Esophagus squamous epithelium (tissue), 5 donors: ENCODE measurements around the gene PRKCE. TPM values are rescaled to one million over a fixed set of nuclear protein-coding genes. Genes with fewer than 3 reads are reported as not detected.

ENCODE experiments used
- DNase-seq: peaks from one replicate; lab custom pipeline; 2025; lab: John Stamatoyannopoulos, UW
- H3K27ac ChIP-seq, 4 donors: fragments of 200-600 bp; sonication (generic); one replicate each; pipeline ENCODE4 v1.5.1; 2016 to 2019; ENCODE audit warnings: mild to moderate bottlenecking in 1 of 4
- H3K27me3 ChIP-seq, 4 donors: fragments of 200-600 bp; sonication (generic); 1 replicate in 3 of 4; 2 replicates in 1 of 4; pipeline versions ENCODE4 v1.5.1 to v1.6.0; 2017 to 2021; ENCODE audit warnings: antibody characterized with exemption in 1 of 4
- H3K36me3 ChIP-seq, 3 donors: fragments of 200-600 bp; sonication (generic); one replicate each; pipeline ENCODE4 v1.5.1; 2016 to 2019
- H3K4me1 ChIP-seq, 3 donors: fragments of 200-600 bp; sonication (generic); one replicate each; pipeline ENCODE4 v1.5.1; 2017 to 2019
- H3K4me3 ChIP-seq, 4 donors: fragments of 200-600 bp; sonication (generic); 1 replicate in 3 of 4; 2 replicates in 1 of 4; pipeline ENCODE4 v1.5.1; 2016 to 2019; ENCODE audit warnings: mild to moderate bottlenecking in 2 of 4, moderate library complexity in 1 of 4
- H3K9me3 ChIP-seq, 3 donors: fragments of 200-600 bp; sonication (generic); one replicate each; pipeline ENCODE4 v1.5.1; 2016 to 2019
- POLR2A ChIP-seq, 4 donors: fragments of 450-650 bp; IDR thresholded peaks; one replicate each; pipeline ENCODE4 v1.6.1; 2017; ENCODE audit warnings: antibody characterized with exemption in 4 of 4, mild to moderate bottlenecking in 4 of 4, moderate library complexity in 3 of 4
- WGBS, 2 donors: methylation state at CpG; one replicate each; pipeline ENCODE4 v1.1.5; 2018; 5-methylcytosine and 5-hydroxymethylcytosine counted together
- intact Hi-C: fragments of 100-400 bp; cut with DNase I; formaldehyde crosslinking; loops from one replicate; pipeline ENCODE4 v1.15.0; 2022
- total RNA-seq, 4 donors: library from RNA; depleted of rRNA; stranded (reverse); fragments of >200 nt; gene quantifications; one replicate each; pipeline ENCODE4 v1.1.0, GENCODE V29; 2016
- TF ChIP-seq, protein P1 (sequence below), 6 experiments: fragments of 450-650 bp in 4 of 6; fragments of 200-600 bp in 2 of 6; sonication (generic) in 2 of 6; IDR thresholded peaks; one replicate each; pipeline ENCODE4 v1.5.1; 2016 to 2019; ENCODE audit warnings: antibody characterized with exemption in 6 of 6, mild to moderate bottlenecking in 4 of 6, moderate library complexity in 4 of 6
- donor health status: DM: yes; HTN: yes; CAD: no.

Gene PRKCE
- total RNA-seq, 4 donors from 2014 or later, result 6.5 to 13.7 (median 9.9) TPM

DNA sequence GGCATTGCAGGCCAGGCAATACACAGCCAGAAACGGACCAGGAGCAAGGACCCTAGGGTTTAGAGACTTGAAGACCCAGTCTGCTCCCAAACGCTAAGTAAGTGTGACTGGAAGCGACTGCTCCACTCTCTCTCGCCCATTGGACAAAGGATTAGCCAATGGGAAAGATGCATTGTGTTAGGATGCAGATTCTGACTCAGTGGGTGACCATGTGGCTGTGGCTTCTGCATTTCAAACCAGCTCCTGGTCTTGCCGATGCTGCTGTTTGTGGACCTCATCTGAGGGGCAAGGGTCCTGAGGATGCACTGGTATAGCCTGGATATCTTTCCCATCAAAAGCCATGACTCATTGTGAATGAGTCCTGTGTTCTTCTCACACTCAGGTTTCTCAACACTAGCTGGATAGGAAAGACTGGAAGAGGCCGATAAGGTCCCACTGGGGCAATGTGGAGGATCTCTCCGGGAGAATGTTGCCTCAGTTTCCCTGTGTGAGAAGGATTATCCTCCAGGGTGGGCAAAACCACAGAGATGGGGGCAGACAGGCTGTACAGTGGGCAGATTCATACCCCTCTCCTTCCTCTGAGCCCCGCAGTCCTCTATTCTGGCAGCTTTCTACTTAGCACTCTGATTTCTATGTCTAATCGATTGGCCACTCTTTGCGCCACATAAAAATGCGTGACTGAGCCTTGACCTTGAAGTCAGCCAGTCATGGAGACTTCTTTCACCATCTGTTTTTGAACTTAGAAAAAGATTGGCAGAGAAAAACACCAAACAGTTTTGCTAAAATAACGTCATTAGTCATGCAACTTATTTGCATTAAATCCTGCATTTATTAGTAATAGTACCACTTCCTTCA lies 257.1 kb downstream of the PRKCE start:
- Histone ChIP-seq H3K4me3 (no peak overlapping the region), H3K36me3 (no peaks in the 10 kb centered on the region), H3K9me3 (no peaks in the 10 kb centered on the region), H3K27ac (no peak overlapping the region), H3K4me1 (peaks cover 0 to 50% (median 17%) of the 10 kb centered on the region in 3 donors), H3K27me3 (no peaks in the 10 kb centered on the region)
- no peak for TF ChIP-seq POLR2A (IDR thresholded peaks at IDR 0.05)
- TF ChIP-seq, protein P1, sequence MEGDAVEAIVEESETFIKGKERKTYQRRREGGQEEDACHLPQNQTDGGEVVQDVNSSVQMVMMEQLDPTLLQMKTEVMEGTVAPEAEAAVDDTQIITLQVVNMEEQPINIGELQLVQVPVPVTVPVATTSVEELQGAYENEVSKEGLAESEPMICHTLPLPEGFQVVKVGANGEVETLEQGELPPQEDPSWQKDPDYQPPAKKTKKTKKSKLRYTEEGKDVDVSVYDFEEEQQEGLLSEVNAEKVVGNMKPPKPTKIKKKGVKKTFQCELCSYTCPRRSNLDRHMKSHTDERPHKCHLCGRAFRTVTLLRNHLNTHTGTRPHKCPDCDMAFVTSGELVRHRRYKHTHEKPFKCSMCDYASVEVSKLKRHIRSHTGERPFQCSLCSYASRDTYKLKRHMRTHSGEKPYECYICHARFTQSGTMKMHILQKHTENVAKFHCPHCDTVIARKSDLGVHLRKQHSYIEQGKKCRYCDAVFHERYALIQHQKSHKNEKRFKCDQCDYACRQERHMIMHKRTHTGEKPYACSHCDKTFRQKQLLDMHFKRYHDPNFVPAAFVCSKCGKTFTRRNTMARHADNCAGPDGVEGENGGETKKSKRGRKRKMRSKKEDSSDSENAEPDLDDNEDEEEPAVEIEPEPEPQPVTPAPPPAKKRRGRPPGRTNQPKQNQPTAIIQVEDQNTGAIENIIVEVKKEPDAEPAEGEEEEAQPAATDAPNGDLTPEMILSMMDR (IDR thresholded peaks at IDR 0.05), result no peak
- intact Hi-C loops, result no loop called here
- WGBS, 2 donors, result 90 to 91% methylated on average over 7 to 11 of the region's 12 CpGs
- DNase-seq, result no peak

DNA sequence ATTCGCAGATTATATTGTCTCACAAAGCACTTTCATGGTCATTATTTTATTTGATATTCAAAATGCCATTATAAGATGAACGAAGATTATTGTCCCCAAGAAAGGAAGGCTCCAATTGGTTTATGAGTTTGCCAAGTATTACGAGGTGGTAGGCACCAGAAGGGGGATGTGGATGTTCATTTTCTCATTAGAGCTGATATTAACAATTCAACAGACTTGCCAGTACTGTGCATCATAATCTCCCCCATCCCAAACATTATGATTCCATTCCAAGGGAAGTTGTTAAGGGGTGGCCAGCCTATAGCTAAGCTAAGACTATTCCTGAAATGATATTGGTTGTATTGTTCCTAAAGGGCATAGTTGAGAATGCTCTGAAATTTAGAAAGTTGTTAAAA lies 257.7 kb downstream of the PRKCE start:
- no peaks in the 10 kb centered on the region for H3K9me3 ChIP-seq
- no peaks in the 10 kb centered on the region for H3K36me3 ChIP-seq
- H3K27ac ChIP-seq, result no peak overlapping the region
- no peak for TF ChIP-seq POLR2A (IDR thresholded peaks at IDR 0.05)
- TF ChIP-seq, protein P1 (IDR thresholded peaks at IDR 0.05), result no peak
- intact Hi-C loops, result no loop called here
- WGBS, 2 donors, result 64 to 68% methylated on average over 3 of the region's 3 CpGs
- H3K4me3 ChIP-seq, result no peak overlapping the region
- DNase-seq, result no peak
- H3K27me3 ChIP-seq, result no peaks in the 10 kb centered on the region
- peaks cover 0 to 55% (median 17%) of the 10 kb centered on the region in 3 donors for H3K4me1 ChIP-seq

DNA sequence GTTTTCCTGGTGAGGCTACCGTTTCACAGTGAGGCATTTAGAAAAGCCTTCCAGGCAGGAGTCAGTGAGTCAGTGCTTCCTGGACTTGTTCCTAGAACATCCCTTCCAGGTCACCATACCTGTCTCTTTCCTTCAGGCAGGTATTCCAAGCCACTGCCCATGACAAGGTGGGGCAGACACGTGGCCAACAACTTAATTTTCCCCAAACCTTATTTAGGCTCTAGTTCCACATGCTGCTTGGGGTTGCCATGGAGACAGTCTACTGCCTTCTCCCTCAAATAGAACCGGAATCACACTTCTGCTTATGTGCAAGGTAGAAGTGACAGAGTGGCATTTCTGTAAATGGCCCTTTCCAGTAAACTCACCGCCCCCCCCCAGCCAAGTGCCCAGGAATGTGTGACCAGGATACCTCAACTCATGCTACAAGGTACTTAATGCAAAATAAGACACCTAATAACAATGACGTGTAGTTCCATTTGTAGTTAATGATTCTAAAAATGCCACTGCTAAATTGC lies 258.3 kb downstream of the PRKCE start:
- no peak for DNase-seq
- peak overlapping the region in 2 of 4 donors; percentile 16 to 40 for H3K27ac ChIP-seq

DNA sequence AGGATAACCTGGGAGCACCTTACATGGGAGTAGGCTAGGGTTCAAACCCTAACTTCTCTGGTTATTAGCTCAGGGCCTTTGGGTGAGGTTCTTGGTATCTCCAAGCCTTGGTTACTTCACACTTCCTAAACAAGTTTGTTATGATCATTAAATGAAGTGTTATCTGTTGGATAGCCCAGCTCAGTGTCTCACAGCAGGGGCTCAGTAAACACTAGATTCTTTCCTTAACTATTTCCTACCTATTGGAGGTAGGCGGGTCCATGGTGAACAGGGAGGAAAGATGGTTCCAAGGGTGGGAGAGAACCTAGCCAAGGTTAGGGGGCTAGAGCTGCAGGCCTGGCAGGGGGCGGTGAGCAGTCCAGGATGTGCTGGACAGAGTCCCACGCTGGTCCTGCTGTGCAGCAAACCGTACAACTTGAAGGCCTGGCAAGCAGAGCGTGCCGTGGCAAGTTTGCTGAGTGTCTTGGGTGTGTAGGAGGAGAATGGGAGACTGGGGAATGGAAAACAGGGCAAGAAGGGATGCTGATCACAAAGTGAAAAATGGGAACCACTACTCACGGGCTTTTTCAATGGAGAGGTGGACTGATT lies 259.1 kb downstream of the PRKCE start:
- TF ChIP-seq, protein P1 (IDR thresholded peaks at IDR 0.05), result no peak
- TF ChIP-seq POLR2A (IDR thresholded peaks at IDR 0.05), result no peak
- WGBS, 2 donors, result 43 to 58% methylated on average over 5 to 6 of the region's 7 CpGs
- H3K27ac ChIP-seq, result peak overlapping the region in 2 of 4 donors; percentile 16 to 40
- intact Hi-C loops, result no loop called here
- no peak overlapping the region for H3K4me3 ChIP-seq
- no peaks in the 10 kb centered on the region for H3K27me3 ChIP-seq
- no peaks in the 10 kb centered on the region for H3K36me3 ChIP-seq
- peaks cover 0 to 55% (median 17%) of the 10 kb centered on the region in 3 donors for H3K4me1 ChIP-seq
- H3K9me3 ChIP-seq, result no peaks in the 10 kb centered on the region
- DNase-seq, result no peak

More for the DNA sequence above, 258.3 kb downstream of the PRKCE start:
- Histone ChIP-seq H3K27me3 (no peaks in the 10 kb centered on the region), H3K4me3 (no peak overlapping the region), H3K9me3 (no peaks in the 10 kb centered on the region), H3K36me3 (no peaks in the 10 kb centered on the region), H3K4me1 (peaks cover 0 to 50% (median 17%) of the 10 kb centered on the region in 3 donors)
- no peak for TF ChIP-seq POLR2A (IDR thresholded peaks at IDR 0.05)
- TF ChIP-seq, protein P1 (IDR thresholded peaks at IDR 0.05), result no peak
- WGBS, 2 donors, result 30 to 33% methylated on average over 4 to 5 of the region's 5 CpGs
- intact Hi-C loops, result no loop called here

DNA sequence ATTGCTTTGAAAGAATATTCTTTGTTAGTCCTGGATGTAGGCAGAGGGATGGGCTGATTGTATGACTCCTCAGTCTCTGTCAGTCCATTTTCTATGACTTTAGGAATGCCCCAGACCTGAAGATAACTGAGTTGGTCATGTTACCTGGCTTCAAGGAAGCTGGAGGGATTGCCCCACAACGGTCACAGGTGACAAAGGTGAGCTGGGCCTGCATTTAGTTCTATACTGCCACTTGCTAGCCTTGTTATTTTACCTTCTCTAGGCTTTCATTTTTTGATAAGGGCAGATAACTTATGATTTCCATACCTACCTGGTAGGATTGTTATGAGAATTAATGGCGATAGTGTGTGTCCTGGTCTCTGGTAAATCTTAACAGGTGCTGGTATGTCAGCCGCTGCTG lies 260.1 kb downstream of the PRKCE start:
- Histone ChIP-seq H3K27ac (no peak overlapping the region), H3K27me3 (no peaks in the 10 kb centered on the region), H3K9me3 (no peaks in the 10 kb centered on the region), H3K36me3 (no peaks in the 10 kb centered on the region), H3K4me3 (no peak overlapping the region), H3K4me1 (peaks cover 0 to 57% (median 17%) of the 10 kb centered on the region in 3 donors)
- TF ChIP-seq, protein P1 (IDR thresholded peaks at IDR 0.05), result no peak
- TF ChIP-seq POLR2A (IDR thresholded peaks at IDR 0.05), result no peak
- no peak for DNase-seq
- intact Hi-C loops, result no loop called here
- 88 to 97% methylated on average over 3 of the region's 3 CpGs for WGBS, 2 donors
